Psoas muscle (tissue), 8 donors: Measurements from ENCODE around the gene PTPRF. TPM values are rescaled to one million over a fixed set of nuclear protein-coding genes. Genes with fewer than 3 reads are reported as not detected.

Experiments
- ATAC-seq, 4 donors: fragments of 200-7000 bp; cut with Tn5 transposase; one replicate each; pipeline ENCODE4 v1.9.1; 2020; ENCODE audit warnings: moderate library complexity in 3 of 4, mild to moderate bottlenecking in 2 of 4
- DNase-seq, 2 donors: peaks; one replicate each; pipeline ENCODE4 v3.0.0-alpha.2; 2020
- H3K27ac ChIP-seq: fragments of 200-600 bp; one replicate; pipeline ENCODE4 v1.8.0; 2022
- H3K27me3 ChIP-seq, 3 donors: fragments of 200-600 bp in 1 of 3; one replicate each; pipeline versions ENCODE4 v1.6.1 to v1.8.0; 2013 to 2022; ENCODE audit warnings: low read length in 2 of 3, mild to moderate bottlenecking in 2 of 3, moderate library complexity in 1 of 3; ENCODE audit not compliant: insufficient read depth in 3 of 3
- H3K36me3 ChIP-seq, 2 donors: fragments of 200-600 bp in 1 of 2; one replicate each; pipeline versions ENCODE4 v1.6.1 to v1.8.0; 2013 to 2022; ENCODE audit warnings: low read depth in 1 of 2, mild to moderate bottlenecking in 1 of 2, moderate library complexity in 1 of 2; ENCODE audit not compliant: insufficient read depth in 1 of 2
- H3K4me1 ChIP-seq: fragments of 200-600 bp; one replicate; pipeline ENCODE4 v1.8.0; 2022
- H3K4me3 ChIP-seq: fragments of 200-600 bp; one replicate; pipeline ENCODE4 v1.8.0; 2022; ENCODE audit warnings: mild to moderate bottlenecking
- H3K9me3 ChIP-seq: fragments of 200-600 bp; one replicate; pipeline ENCODE4 v1.8.0; 2022
- CTCF ChIP-seq: fragments of 200-600 bp; IDR thresholded peaks from one replicate; pipeline ENCODE4 v1.8.0; 2022; ENCODE audit warnings: antibody characterized with exemption
- WGBS, 3 donors: extraction: QIAGEN DNeasy Blood & Tissue Kit; methylation state at CpG; one replicate each; pipeline versions ENCODE4 v1.1.6 to v1.1.7; 2013; 5-methylcytosine and 5-hydroxymethylcytosine counted together
- intact Hi-C, 2 donors: fragments of 100-400 bp; cut with DNase I; formaldehyde crosslinking; loops; one replicate each; pipeline versions ENCODE4 v1.11.0 to v1.14.2; 2022
- polyA plus RNA-seq, 3 donors: library from polyadenylated mRNA; stranded (reverse); fragments of 200-250 nt; gene quantifications; one replicate each; pipeline ENCODE4 v1.2.3, GENCODE V29; 2013
- total RNA-seq, 4 donors: library from RNA; stranded (reverse); fragmentation: NEBNext Ultra II Directional in 2 of 4; extraction: Animal tissue kit (Norgen Biotek cat#: 25700) in 2 of 4; gene quantifications; one replicate each; pipeline versions ENCODE4 v1.2.1 to v1.2.4, GENCODE V29; 2021 to 2023
- donor health status: healthy with polysubstance abuse.
- donor health status: DM: no; HTN: no; CAD: no; lungs with moderate emphysema.
- donor health status: Bipolar disorder and iron deficiency.
- donor health status: healthy.
- donor health status: DM: yes; HTN: yes; CAD: no.
- donor health status: DM: no; HTN: no; CAD: no.
- donor health status: DM: no; HTN: no; CAD: no.
- donor health status: DM: yes; HTN: yes; CAD: no.

Gene PTPRF
- total and polyA plus RNA-seq, 7 donors, result 0.65 to 8.9 (median 1.9) TPM

- intact Hi-C loops, result loop anchor here in 1 of 2 donors (1.0 kb wide), 1 partner anchor 21 kb away; no protein-coding TSS in a partner anchor
- TF ChIP-seq CTCF, result no peak
- Histone ChIP-seq H3K27me3 (no peaks in the 10 kb centered on the region), H3K9me3 (no peaks in the 10 kb centered on the region), H3K36me3 (no peaks in the 10 kb centered on the region), H3K27ac (no peak overlapping the region), H3K4me1 (no peaks in the 10 kb centered on the region), H3K4me3 (no peak overlapping the region)
- 85 to 88% (median 88%) methylated on average over 18 of the region's 18 CpGs for WGBS, 3 donors
- DNase-seq (no peak), ATAC-seq (no peak)
These were observed 47.2 kb downstream of the PTPRF start for GRCh38 chr1:43577655-43578542.

- Histone ChIP-seq H3K4me1 (no peaks in the 10 kb centered on the region), H3K36me3 (no peaks in the 10 kb centered on the region), H3K9me3 (no peaks in the 10 kb centered on the region), H3K27ac (no peak overlapping the region), H3K4me3 (no peak overlapping the region), H3K27me3 (no peaks in the 10 kb centered on the region)
- ATAC-seq (no peak), DNase-seq (no peak)
- TF ChIP-seq CTCF, result no peak
- WGBS, 3 donors, result 89 to 95% (median 94%) methylated on average over 9 of the region's 9 CpGs
- intact Hi-C loops, result no loop called here
These were observed 49.4 kb downstream of the PTPRF start for GRCh38 chr1:43580039-43580438.

GRCh38 chr1:43582162-43582566, 51.5 kb downstream of the PTPRF start:
- Histone ChIP-seq H3K36me3 (no peaks in the 10 kb centered on the region), H3K4me3 (no peak overlapping the region), H3K4me1 (no peaks in the 10 kb centered on the region), H3K27ac (no peak overlapping the region), H3K9me3 (no peaks in the 10 kb centered on the region), H3K27me3 (no peaks in the 10 kb centered on the region)
- intact Hi-C loops, result no loop called here
- ATAC-seq, result peak; percentile 73 to 97 (median 90)
- no peak for TF ChIP-seq CTCF
- 76 to 86% (median 77%) methylated on average over 5 of the region's 5 CpGs for WGBS, 3 donors
- peak in 1 of 2 donors; percentile 41 for DNase-seq

- DNase-seq, result no peak
- intact Hi-C loops, result no loop called here
- 94 to 96% (median 96%) methylated on average over 13 of the region's 13 CpGs for WGBS, 3 donors
- H3K36me3 ChIP-seq, result no peaks in the 10 kb centered on the region
- TF ChIP-seq CTCF, result no peak
- no peaks in the 10 kb centered on the region for H3K27me3 ChIP-seq
- no peaks in the 10 kb centered on the region for H3K9me3 ChIP-seq
- no peak overlapping the region for H3K4me3 ChIP-seq
- no peak for ATAC-seq
- H3K4me1 ChIP-seq, result no peaks in the 10 kb centered on the region
- no peak overlapping the region for H3K27ac ChIP-seq
These were observed 52.4 kb downstream of the PTPRF start for GRCh38 chr1:43583058-43583457.
